Activated CD4-positive, alpha-beta T cell treated with anti-CD3 and anti-CD28 coated beads, Interleukin-2, amount 10 ng/mL, durations not matched to agents 24 days and 14 days (primary cell): Measurements from ENCODE around the gene SNX32. TPM values are rescaled to one million over a fixed set of nuclear protein-coding genes. Genes with fewer than 3 reads are reported as not detected.

Experiments
- DNase-seq: peaks from one replicate; pipeline ENCODE4 v3.0.0; 2022
- H3K27ac Mint-ChIP-seq: one replicate; pipeline ENCODE4 v1.8.0; 2022; ENCODE audit warnings: mild to moderate bottlenecking, mixed read lengths
- H3K27me3 Mint-ChIP-seq: one replicate; pipeline ENCODE4 v1.8.0; 2022; ENCODE audit warnings: mixed read lengths
- H3K36me3 Mint-ChIP-seq: one replicate; pipeline ENCODE4 v1.8.0; 2022; ENCODE audit warnings: low read depth, mild to moderate bottlenecking, mixed read lengths
- H3K4me1 Mint-ChIP-seq: one replicate; pipeline ENCODE4 v1.8.0; 2021; ENCODE audit warnings: mixed read lengths
- H3K4me3 Mint-ChIP-seq: one replicate; pipeline ENCODE4 v1.8.0; 2022; ENCODE audit warnings: mild to moderate bottlenecking, moderate library complexity, mixed read lengths
- H3K9me3 Mint-ChIP-seq: one replicate; pipeline ENCODE4 v1.8.0; 2021; ENCODE audit warnings: mixed read lengths
- intact Hi-C: fragments of 100-400 bp; cut with micrococcal nuclease; formaldehyde crosslinking; loops from one replicate; pipeline ENCODE4 v1.15.1; 2023
- total RNA-seq: library from RNA; stranded (reverse); gene quantifications from 2 replicates; pipeline ENCODE4 v1.2.3, GENCODE V29; 2022

Gene SNX32
- total RNA-seq, 1 donor from 2014 or later = 2.1 TPM

DNA sequence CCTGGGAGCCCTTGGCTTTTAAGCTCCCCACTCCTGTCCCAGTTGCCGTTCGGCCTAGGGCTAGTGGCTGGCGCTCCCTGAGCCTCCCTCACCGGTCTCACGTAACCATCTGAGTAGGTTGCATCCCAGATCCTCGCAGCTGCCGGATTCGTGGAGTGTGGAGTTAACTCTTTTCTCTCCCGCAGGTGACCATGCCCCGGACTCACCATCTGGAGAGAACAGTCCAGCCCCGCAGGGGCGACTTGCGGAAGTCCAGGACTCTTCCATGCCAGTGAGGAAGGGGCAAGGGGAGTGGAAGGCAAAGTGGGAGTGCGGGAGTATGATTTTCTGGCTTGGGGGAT is 27.4 kb downstream of the SNX32 start:
- DNase-seq = no peak
- H3K4me3 Mint-ChIP-seq = peak overlapping the region; percentile 92
- intact Hi-C loops = no loop called here
- peaks cover 29% of the 10 kb centered on the region for H3K4me1 Mint-ChIP-seq
- H3K36me3 Mint-ChIP-seq = peaks cover 47% of the 10 kb centered on the region
- peak overlapping the region; percentile 94 for H3K27ac Mint-ChIP-seq
- no peaks in the 10 kb centered on the region for H3K9me3 Mint-ChIP-seq
- no peaks in the 10 kb centered on the region for H3K27me3 Mint-ChIP-seq

DNA sequence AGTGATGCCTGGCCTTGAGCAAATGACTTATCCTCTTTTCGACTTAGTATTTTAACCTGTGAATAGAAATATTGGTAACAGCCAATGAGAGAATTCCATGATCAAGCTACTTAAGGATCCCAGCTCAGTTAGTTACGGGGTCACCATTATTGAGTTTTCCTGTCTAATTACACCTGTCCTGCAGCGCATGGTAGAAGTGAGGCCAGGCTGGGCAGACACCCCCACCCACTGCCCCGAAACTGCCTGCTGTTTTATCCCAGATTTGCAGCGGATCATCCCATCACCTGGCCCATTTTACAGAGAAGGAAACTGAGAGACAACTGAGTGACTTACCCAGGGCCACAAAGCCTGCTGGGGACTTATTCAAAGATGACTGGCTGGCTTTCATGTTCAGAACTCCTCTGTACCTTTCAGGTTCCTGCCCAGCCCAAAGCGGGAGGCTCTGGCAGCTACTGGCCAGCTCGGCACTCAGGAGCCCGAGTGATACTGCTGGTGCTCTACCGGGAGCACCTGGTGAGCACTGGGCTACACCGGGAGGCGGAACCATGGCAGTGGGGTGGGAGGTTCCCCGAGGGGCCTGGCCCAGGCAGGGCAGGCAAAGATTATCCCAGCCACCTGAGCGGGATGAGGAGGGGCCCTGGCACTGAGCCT is 27.9 kb downstream of the SNX32 start:
- intact Hi-C loops = no loop called here
- Mint-ChIP-seq H3K27me3 (no peaks in the 10 kb centered on the region), H3K36me3 (peaks cover 43% of the 10 kb centered on the region), H3K9me3 (no peaks in the 10 kb centered on the region), H3K4me3 (peak overlapping the region; percentile 92), H3K27ac (peak overlapping the region; percentile 94), H3K4me1 (peaks cover 24% of the 10 kb centered on the region)
- DNase-seq = no peak

DNA sequence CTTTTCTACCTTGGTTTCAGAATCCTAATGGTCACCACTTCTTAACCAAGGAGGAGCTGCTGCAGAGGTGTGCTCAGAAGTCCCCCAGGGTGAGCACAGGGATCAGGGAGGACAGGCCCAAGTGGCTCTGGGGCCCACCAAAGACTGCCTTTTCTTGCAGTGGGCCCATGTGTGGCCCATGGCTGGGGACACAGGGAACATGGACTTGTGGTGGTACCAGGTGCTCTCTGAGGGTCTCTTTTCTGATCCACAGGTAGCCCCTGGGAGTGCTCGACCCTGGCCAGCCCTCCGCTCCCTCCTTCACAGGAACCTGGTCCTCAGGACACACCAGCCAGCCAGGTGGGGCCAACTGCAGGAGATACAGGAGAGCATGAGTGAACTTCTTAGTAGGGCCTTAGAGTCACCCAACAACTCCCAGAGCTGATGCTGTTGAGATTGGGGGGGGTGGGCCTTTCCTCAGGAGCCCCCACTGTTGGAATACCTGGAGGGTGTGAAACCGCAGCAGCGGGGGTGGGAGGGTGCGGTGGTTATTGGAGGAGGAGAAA is 28.5 kb downstream of the SNX32 start:
- intact Hi-C loops = no loop called here
- Mint-ChIP-seq H3K27ac (no peak overlapping the region), H3K36me3 (peaks cover 43% of the 10 kb centered on the region), H3K4me3 (no peak overlapping the region), H3K27me3 (no peaks in the 10 kb centered on the region), H3K4me1 (peaks cover 22% of the 10 kb centered on the region), H3K9me3 (no peaks in the 10 kb centered on the region)
- DNase-seq = no peak

DNA sequence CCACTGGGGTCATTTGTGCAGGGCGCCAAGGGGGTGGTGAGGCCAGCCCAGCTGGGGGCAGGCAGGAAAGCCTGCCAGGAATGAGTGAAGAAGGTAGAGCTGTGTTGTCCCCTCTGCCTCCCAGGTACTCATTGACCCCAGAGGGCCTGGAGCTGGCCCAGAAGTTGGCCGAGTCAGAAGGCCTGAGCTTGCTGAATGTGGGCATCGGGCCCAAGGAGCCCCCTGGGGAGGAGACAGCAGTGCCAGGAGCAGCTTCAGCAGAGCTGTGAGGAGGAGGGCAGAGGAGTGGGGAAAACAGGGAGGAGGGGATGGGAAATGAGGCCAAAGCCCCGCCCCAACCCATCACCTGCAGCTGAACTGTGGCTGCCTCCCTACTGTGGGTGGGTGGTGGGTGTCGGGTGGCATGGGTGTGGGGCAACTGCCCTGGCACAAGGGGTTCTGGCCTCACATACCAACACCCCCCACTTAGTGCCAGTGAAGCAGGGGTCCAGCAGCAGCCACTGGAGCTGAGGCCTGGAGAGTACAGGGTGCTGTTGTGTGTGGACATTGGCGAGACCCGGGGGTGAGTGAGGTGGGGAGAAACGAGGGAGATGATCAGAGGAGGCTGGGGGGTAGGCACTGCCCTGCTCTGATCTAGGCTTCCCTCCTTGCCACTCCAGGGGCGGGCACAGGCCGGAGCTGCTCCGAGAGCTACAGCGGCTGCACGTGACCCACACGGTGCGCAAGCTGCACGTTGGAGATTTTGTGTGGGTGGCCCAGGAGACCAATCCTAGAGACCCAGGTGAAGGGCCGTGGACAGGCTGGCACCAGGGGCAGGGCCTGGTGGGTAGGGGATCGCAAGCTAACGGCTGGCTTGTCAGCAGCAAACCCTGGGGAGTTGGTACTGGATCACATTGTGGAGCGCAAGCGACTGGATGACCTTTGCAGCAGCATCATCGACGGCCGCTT is 29.5 kb downstream of the SNX32 start:
- DNase-seq = no peak
- H3K9me3 Mint-ChIP-seq = no peaks in the 10 kb centered on the region
- H3K36me3 Mint-ChIP-seq = peaks cover 43% of the 10 kb centered on the region
- no peaks in the 10 kb centered on the region for H3K27me3 Mint-ChIP-seq
- H3K27ac Mint-ChIP-seq = peak overlapping the region; percentile 37
- intact Hi-C loops = no loop called here
- H3K4me1 Mint-ChIP-seq = peaks cover 23% of the 10 kb centered on the region
- H3K4me3 Mint-ChIP-seq = peak overlapping the region; percentile 66

DNA sequence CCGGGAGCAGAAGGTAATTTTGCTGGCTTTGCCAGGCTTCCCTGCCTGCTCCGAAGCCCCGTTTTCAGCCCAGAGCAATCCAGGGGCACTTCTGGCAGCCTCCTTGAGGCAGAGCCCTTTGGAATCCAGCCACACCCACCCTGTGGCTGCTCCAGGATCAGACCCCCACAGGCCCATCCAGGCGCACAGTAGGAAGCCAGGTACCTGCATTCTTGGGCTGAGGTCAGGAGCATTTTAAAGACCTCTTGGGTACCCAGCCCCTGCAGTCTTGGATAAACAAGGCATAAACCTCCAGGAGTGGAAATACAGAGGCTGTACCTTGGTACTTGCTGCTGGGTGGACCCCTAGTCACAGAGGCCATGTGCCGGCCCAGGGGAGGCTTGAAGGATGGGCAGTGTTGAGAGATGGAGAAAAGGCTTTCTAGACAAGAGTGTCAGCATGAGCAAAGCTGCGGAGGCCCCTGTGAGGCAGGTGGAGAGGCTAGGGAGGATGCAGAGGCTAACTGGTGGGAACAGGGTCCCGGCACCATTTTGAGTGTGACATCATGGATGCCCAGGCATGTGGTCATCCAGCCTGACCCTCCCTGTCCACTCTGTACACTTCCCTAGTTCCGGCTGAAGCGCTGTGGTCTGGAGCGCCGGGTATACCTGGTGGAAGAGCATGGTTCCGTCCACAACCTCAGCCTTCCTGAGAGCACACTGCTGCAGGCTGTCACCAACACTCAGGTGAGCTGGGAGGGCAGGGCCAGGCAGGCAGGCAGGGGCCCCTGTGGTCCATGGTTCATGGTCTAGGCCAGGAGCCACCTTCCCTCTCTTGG is 30.3 kb downstream of the SNX32 start:
- Mint-ChIP-seq H3K27ac (no peak overlapping the region), H3K9me3 (no peaks in the 10 kb centered on the region), H3K36me3 (peaks cover 45% of the 10 kb centered on the region), H3K4me3 (no peak overlapping the region), H3K4me1 (peaks cover 20% of the 10 kb centered on the region), H3K27me3 (no peaks in the 10 kb centered on the region)
- DNase-seq = no peak
- intact Hi-C loops = no loop called here

DNA sequence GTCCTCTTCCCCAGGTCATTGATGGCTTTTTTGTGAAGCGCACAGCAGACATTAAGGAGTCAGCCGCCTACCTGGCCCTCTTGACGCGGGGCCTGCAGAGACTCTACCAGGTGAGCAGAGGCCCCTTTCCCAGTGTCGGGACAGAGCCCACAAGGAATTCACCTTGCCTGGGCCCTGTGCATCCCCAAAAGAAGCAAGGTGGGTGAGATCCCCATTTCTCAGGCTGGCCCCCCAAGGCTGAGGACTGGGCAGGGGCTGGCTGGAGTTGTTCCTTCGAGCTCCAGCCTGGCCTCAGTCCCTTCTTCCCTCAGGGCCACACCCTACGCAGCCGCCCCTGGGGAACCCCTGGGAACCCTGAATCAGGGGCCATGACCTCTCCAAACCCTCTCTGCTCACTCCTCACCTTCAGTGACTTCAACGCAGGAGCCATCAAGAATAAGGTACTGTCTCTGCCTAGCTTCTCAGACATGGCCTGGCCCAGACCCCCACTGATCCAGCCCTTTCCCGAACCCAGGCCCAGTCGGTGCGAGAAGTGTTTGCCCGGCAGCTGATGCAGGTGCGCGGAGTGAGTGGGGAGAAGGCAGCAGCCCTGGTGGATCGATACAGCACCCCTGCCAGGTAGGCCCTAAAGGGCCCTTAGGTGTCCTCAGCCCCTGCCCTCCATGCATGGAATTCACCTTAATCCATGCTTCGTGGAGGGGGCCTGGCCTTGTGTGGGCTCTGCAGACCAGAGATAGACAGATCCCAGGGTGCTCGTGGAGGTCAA is 31.1 kb downstream of the SNX32 start:
- intact Hi-C loops = no loop called here
- Mint-ChIP-seq H3K4me1 (peaks cover 18% of the 10 kb centered on the region), H3K27me3 (no peaks in the 10 kb centered on the region), H3K4me3 (no peak overlapping the region), H3K27ac (no peak overlapping the region), H3K9me3 (no peaks in the 10 kb centered on the region), H3K36me3 (peaks cover 45% of the 10 kb centered on the region)
- DNase-seq = no peak

DNA sequence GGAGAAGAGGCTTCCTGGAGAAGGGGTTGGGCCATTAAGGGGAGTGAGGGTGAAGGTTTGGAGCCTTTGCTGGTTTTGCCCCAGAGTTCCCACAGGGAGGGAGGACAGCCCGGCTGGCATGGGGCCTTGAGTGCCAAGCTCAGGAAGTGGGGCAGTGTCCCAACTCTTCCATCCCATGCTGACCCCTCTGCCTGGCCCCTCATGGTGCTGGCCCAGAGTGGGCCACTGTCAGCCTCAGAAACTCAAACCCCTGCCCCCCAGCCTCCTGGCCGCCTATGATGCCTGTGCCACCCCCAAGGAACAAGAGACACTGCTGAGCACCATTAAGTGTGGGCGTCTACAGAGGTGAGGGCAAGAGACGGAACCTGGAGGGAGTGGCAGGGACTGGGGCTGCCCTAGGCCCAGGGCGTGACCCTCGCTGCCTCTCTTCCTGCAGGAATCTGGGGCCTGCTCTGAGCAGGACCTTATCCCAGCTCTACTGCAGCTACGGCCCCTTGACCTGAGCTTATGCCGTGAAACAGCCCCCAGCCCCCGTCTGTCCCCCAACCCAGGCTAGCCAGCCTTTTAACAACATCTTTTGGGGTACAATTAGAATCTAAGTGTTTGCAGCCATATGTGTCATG is 31.9 kb downstream of the SNX32 start:
- no peak for DNase-seq
- intact Hi-C loops = no loop called here
- Mint-ChIP-seq H3K36me3 (peaks cover 43% of the 10 kb centered on the region), H3K27me3 (no peaks in the 10 kb centered on the region), H3K4me1 (peaks cover 17% of the 10 kb centered on the region), H3K9me3 (no peaks in the 10 kb centered on the region), H3K4me3 (no peak overlapping the region), H3K27ac (no peak overlapping the region)

DNA sequence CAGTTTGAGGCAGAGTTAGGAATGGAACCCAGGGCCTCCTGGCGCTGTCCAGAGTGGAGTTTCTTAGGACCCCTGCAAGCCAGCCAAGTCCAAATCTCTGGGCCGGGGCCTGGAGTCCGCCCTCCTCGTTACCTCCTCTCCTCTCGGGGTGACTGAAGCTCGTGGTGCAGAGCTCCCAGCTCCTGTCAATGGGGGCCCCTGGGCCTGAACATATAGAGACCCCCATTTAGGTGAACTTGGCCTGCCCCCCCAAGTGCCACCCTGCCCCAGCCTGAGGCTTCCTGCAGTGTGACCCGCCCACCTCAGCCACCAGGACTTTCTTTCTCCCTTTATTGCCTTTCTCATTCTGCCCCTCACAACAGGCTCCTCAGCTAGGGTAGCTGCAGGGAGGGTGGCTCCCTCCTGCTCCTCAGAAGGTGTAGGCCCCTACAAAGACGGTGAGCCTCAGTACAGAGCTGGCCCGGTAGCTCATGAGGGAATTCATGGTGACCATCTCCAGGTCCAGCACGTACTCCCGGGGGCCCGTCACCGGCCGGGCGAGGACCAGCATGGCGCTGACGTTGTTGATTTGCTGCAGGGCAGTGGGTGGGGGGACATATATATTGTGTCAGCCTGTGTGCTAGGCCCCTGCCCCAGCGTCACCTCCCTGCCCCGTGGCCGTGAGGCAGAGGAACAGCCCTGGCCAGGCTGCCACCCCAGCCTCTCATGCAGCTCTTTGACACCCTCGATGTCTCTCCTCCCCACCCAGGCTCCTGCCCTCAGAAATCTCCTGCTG is 32.9 kb downstream of the SNX32 start:
- H3K36me3 Mint-ChIP-seq = peaks cover 35% of the 10 kb centered on the region
- H3K27ac Mint-ChIP-seq = no peak overlapping the region
- no peak overlapping the region for H3K4me3 Mint-ChIP-seq
- peaks cover 18% of the 10 kb centered on the region for H3K4me1 Mint-ChIP-seq
- DNase-seq = no peak
- H3K9me3 Mint-ChIP-seq = no peaks in the 10 kb centered on the region
- intact Hi-C loops = no loop called here
- H3K27me3 Mint-ChIP-seq = no peaks in the 10 kb centered on the region

DNA sequence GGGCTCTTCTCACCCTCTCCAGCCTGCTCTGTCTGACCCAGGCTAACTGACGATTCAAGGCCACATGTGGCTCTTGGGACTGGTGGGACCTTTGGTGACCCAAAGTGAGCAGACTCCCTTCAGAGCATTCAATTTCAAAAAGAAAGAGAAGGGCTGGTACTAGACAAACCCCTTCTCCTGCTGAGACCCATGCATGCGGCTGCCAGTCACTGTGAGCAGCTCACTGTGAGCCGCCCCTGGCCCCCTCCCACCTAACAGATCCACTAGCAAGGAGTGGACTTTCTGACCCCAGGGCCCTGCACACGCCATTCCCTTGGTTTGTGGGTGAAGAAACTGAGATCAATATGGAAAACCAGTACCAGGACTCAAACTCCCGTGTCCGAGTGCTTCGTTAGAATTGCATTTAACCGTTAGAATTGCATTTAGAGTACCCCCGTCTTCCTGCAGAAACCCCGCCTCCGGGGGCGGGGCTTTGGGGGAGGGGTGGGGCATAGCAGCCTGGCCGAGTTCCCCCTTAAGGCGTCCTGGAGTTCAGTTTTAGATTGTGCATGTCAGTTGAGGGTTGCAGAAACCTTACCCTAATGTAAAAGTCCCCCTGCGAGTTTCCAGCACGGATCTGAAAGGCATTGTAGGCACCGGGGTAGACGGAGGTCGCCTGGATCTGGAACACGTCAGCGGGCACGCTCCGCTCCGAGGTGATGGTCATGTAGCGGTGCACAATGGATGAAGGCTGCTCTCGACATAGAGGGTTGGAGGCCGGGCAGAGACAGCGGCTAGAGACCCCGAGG is 33.7 kb downstream of the SNX32 start:
- intact Hi-C loops = no loop called here
- Mint-ChIP-seq H3K36me3 (peaks cover 33% of the 10 kb centered on the region), H3K4me1 (peaks cover 16% of the 10 kb centered on the region), H3K4me3 (no peak overlapping the region), H3K9me3 (no peaks in the 10 kb centered on the region), H3K27me3 (no peaks in the 10 kb centered on the region), H3K27ac (no peak overlapping the region)
- peak; percentile 78 for DNase-seq

DNA sequence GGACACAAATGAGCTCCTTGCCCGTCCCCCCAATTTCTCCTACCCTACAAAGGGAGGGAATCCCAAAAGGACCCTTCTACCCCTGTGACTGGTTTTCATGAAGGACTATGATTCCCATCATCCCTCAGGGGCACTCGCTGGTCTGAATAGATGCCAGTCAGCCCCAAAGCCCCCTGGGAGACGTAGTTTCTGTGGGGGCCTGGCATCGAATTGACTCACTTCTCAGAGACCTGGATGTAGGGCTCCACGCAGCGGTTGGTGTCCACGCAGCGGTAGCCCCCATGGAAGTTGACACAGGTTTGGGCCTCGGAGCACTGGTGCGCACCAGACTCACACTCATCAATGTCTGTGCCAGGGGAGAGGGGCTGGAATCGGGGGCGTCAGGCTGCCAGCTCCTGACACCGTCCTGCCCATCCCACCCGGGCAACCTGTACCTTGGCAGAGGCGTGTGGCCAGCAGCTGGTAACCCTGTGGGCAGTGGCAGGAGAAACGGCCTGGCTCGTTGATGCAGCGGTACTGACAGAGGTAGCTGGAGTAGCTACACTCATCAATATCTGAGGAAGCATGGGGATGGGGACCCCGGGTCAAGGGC is 34.4 kb downstream of the SNX32 start:
- intact Hi-C loops = no loop called here
- no peak overlapping the region for H3K27ac Mint-ChIP-seq
- H3K27me3 Mint-ChIP-seq = no peaks in the 10 kb centered on the region
- DNase-seq = no peak
- peaks cover 27% of the 10 kb centered on the region for H3K36me3 Mint-ChIP-seq
- no peak overlapping the region for H3K4me3 Mint-ChIP-seq
- H3K4me1 Mint-ChIP-seq = peaks cover 16% of the 10 kb centered on the region
- H3K9me3 Mint-ChIP-seq = no peaks in the 10 kb centered on the region

DNA sequence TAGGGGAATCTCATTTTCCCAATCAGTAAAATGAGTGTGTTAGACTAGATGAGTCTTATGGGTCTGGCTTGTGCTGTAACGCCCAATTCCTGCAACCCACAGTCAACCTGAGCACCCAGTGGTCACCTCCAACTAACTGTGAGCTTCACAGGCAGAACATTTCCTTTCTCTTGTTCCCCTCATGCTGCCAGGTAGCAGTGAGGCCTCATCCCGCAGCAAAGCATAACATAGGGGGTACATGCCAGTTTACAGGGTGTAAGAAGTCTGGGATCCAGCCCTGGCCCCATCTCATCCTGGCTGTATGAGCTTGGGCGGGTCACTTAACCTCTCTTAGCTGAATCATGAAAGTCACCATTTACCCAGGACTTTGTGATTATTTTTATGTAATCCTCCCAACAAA is 35.1 kb downstream of the SNX32 start:
- no peak for DNase-seq
- H3K27me3 Mint-ChIP-seq = no peaks in the 10 kb centered on the region
- no peaks in the 10 kb centered on the region for H3K9me3 Mint-ChIP-seq
- peaks cover 22% of the 10 kb centered on the region for H3K36me3 Mint-ChIP-seq
- H3K4me1 Mint-ChIP-seq = peaks cover 16% of the 10 kb centered on the region
- no peak overlapping the region for H3K27ac Mint-ChIP-seq
- H3K4me3 Mint-ChIP-seq = no peak overlapping the region
- intact Hi-C loops = no loop called here
